ENCODE measurements around the gene CLCN7. TPM values are rescaled to one million over a fixed set of nuclear protein-coding genes. Genes with fewer than 3 reads are reported as not detected.

CLCN7 gene
- polyA plus RNA-seq, 3 donors = 37.4 to 249 (median 56.5) TPM

GRCh38 chr16:1523581-1524245 lies 48.9 kb upstream of the CLCN7 start:
- H3K4me2 ChIP-seq (replicated peaks; ENCODE audit: extremely low read depth, low read length, poor library complexity, severe bottlenecking) = no peak overlapping the region
- H3K4me3 ChIP-seq (replicated peaks in 1 of 3; ENCODE audit: low read depth in 2 of 3, low read length in 3 of 3) = no peak overlapping the region
- no peak overlapping the region for H3K9ac ChIP-seq (ENCODE audit: insufficient read depth, low read length, poor library complexity, severe bottlenecking)
- Mint-ChIP-seq H3K4me3 (no peak overlapping the region), H3K4me1 (peaks cover 2% of the 10 kb centered on the region), H3K27me3 (ENCODE audit: low read depth in 3 of 3) (peaks cover 3 to 8% (median 8%) of the 10 kb centered on the region in 3 donors), H3K27ac (no peak overlapping the region), H3K9me3 (no peaks in the 10 kb centered on the region), H3K36me3 (no peaks in the 10 kb centered on the region)
- intact Hi-C loops (cut with micrococcal nuclease) = no loop called here
- H3K36me3 ChIP-seq (replicated peaks in 1 of 2; ENCODE audit: control insufficient read depth in 1 of 2, insufficient read depth in 2 of 2, low read length in 2 of 2) = no peaks in the 10 kb centered on the region
- no peak overlapping the region for H2AFZ ChIP-seq (ENCODE audit: insufficient read depth, low read depth, low read length, poor library complexity, severe bottlenecking)
- no peaks in the 10 kb centered on the region for H3K79me2 ChIP-seq (ENCODE audit: insufficient read depth, low read length)
- no peak for DNase-seq
- TF ChIP-seq CTCF (IDR thresholded peaks at IDR 0.05) = no peak
- WGBS (ENCODE audit: insufficient coverage) = 94% methylated on average over 29 of the region's 30 CpGs
- no peaks in the 10 kb centered on the region for H4K20me1 ChIP-seq (ENCODE audit: insufficient read depth, low read length)
- H3K4me1 ChIP-seq (ENCODE audit: control insufficient read depth in 1 of 2, insufficient read depth in 2 of 2, low read length in 2 of 2) = no peaks in the 10 kb centered on the region
- H3K27ac ChIP-seq (ENCODE audit: low read depth in 1 of 2, low read length in 2 of 2) = no peak overlapping the region
- no peaks in the 10 kb centered on the region for H3K27me3 ChIP-seq (ENCODE audit: control insufficient read depth in 2 of 2, insufficient read depth in 2 of 2, low read length in 2 of 2)
- no peaks in the 10 kb centered on the region for H3K9me3 ChIP-seq (replicated peaks in 1 of 2; ENCODE audit: control insufficient read depth in 1 of 2, insufficient read depth in 1 of 2, low read length in 2 of 2)

GRCh38 chr16:1520461-1520860 lies 45.6 kb upstream of the CLCN7 start:
- H3K4me2 ChIP-seq (replicated peaks; ENCODE audit: extremely low read depth, low read length, poor library complexity, severe bottlenecking) = no peak overlapping the region
- H3K4me3 Mint-ChIP-seq = no peak overlapping the region
- no peaks in the 10 kb centered on the region for H3K4me1 ChIP-seq (ENCODE audit: control insufficient read depth in 1 of 2, insufficient read depth in 2 of 2, low read length in 2 of 2)
- H3K36me3 Mint-ChIP-seq = no peaks in the 10 kb centered on the region
- DNase-seq = no peak
- H3K9me3 Mint-ChIP-seq = peaks cover 0 to 2% (median 0%) of the 10 kb centered on the region in 7 donors
- H2AFZ ChIP-seq (ENCODE audit: insufficient read depth, low read depth, low read length, poor library complexity, severe bottlenecking) = no peak overlapping the region
- WGBS (ENCODE audit: insufficient coverage) = 94% methylated on average over 16 of the region's 19 CpGs
- no peak overlapping the region for H3K4me3 ChIP-seq (replicated peaks in 1 of 3; ENCODE audit: low read depth in 2 of 3, low read length in 3 of 3)
- H3K27me3 Mint-ChIP-seq (ENCODE audit: low read depth in 3 of 3) = peaks cover 2 to 6% (median 3%) of the 10 kb centered on the region in 3 donors
- no peak overlapping the region for H3K27ac ChIP-seq (ENCODE audit: low read depth in 1 of 2, low read length in 2 of 2)
- H3K4me1 Mint-ChIP-seq = no peaks in the 10 kb centered on the region
- H4K20me1 ChIP-seq (ENCODE audit: insufficient read depth, low read length) = no peaks in the 10 kb centered on the region
- intact Hi-C loops (cut with micrococcal nuclease) = no loop called here
- H3K79me2 ChIP-seq (ENCODE audit: insufficient read depth, low read length) = no peaks in the 10 kb centered on the region
- H3K27me3 ChIP-seq (ENCODE audit: control insufficient read depth in 2 of 2, insufficient read depth in 2 of 2, low read length in 2 of 2) = no peaks in the 10 kb centered on the region
- no peaks in the 10 kb centered on the region for H3K36me3 ChIP-seq (replicated peaks in 1 of 2; ENCODE audit: control insufficient read depth in 1 of 2, insufficient read depth in 2 of 2, low read length in 2 of 2)
- no peaks in the 10 kb centered on the region for H3K9me3 ChIP-seq (replicated peaks in 1 of 2; ENCODE audit: control insufficient read depth in 1 of 2, insufficient read depth in 1 of 2, low read length in 2 of 2)
- H3K9ac ChIP-seq (ENCODE audit: insufficient read depth, low read length, poor library complexity, severe bottlenecking) = no peak overlapping the region
- H3K27ac Mint-ChIP-seq = no peak overlapping the region
- no peak for TF ChIP-seq CTCF (IDR thresholded peaks at IDR 0.05)

Measured in CD14-positive monocyte (primary cell).